Endothelial cell of umbilical vein (primary cell): ENCODE results near the gene NR2C2. TPM values are rescaled to one million over a fixed set of nuclear protein-coding genes. Genes with fewer than 3 reads are reported as not detected.

Experiments used
- BruUV-seq: library from RNA; stranded (reverse); fragments of 400-500 nt; replicated peaks from 2 replicates; lab custom pipeline; 2021; lab: Mats Ljungman, UMichigan
- CTCF ChIA-PET: fragments of 300-600, 350-600 bp; sonication (Branson Sonifier 250); formaldehyde crosslinking; loops from one replicate; lab custom pipeline; 2021; ENCODE audit warnings: antibody characterized with exemption, inconsistent platforms; lab: Charles Lee
- POLR2A ChIA-PET: fragments of 300-600, 350-600 bp; sonication (Branson Sonifier 250); formaldehyde crosslinking; loops from one replicate; lab custom pipeline; 2021; ENCODE audit warnings: antibody characterized with exemption, inconsistent platforms; lab: Charles Lee
- DNase-seq: peaks from one replicate; pipeline ENCODE4 v3.0.0-alpha.2; 2011; ENCODE audit warnings: low read depth, low spot score
- FAIRE-seq: peaks from 2 replicates; lab custom pipeline; 2011; peaks lifted over from hg19 to GRCh38; lab: Jason Lieb, UNC
- H2AFZ ChIP-seq: 2 replicates; pipeline ENCODE4 v1.6.0; 2012; ENCODE audit warnings: low read depth, low read length, control low read depth, inconsistent platforms
- H3K27ac ChIP-seq: 2 replicates; pipeline ENCODE4 v1.5.1; 2011; ENCODE audit warnings: low read depth, mild to moderate bottlenecking, control low read depth, low read length, moderate library complexity; ENCODE audit not compliant: insufficient read depth
- H3K27me3 ChIP-seq, 2 experiments: 2 replicates each; pipeline versions ENCODE4 v1.6.0 to v1.6.1; 2011; ENCODE audit warnings: low read length in 2 of 2, mixed read lengths in 1 of 2; ENCODE audit not compliant: control insufficient read depth in 2 of 2, insufficient read depth in 2 of 2
- H3K36me3 ChIP-seq, 2 experiments: 2 replicates in 1 of 2; 3 replicates in 1 of 2; pipeline ENCODE4 v1.5.1; 2011; ENCODE audit warnings: low read length in 2 of 2, mild to moderate bottlenecking in 1 of 2, moderate library complexity in 1 of 2; ENCODE audit not compliant: control insufficient read depth in 2 of 2, insufficient read depth in 2 of 2; ENCODE audit errors: extremely low read depth in 1 of 2
- H3K4me1 ChIP-seq: 3 replicates; pipeline ENCODE4 v1.5.1; 2011; ENCODE audit warnings: mild to moderate bottlenecking, low read length; ENCODE audit not compliant: control insufficient read depth, insufficient read depth; ENCODE audit errors: extremely low read depth
- H3K4me2 ChIP-seq: 2 replicates; pipeline ENCODE4 v1.6.1; 2011; ENCODE audit warnings: low read length, control low read depth, mixed read lengths; ENCODE audit not compliant: insufficient read depth
- H3K4me3 ChIP-seq, 3 experiments: fragments of 200-600 bp in 1 of 3; sonication (generic), shearing (Covaris generic) in 1 of 3; replicated peaks in 1 of 3; 2 replicates each; pipeline ENCODE4 v1.5.1; 2011 to 2016; ENCODE audit warnings: control low read depth in 3 of 3, low read length in 3 of 3, mild to moderate bottlenecking in 2 of 3, inconsistent platforms in 1 of 3, low read depth in 1 of 3, moderate library complexity in 1 of 3; ENCODE audit not compliant: insufficient read depth in 1 of 3
- H3K79me2 ChIP-seq: 2 replicates; pipeline ENCODE4 v1.6.0; 2012; ENCODE audit warnings: low read length, inconsistent platforms; ENCODE audit not compliant: control insufficient read depth, insufficient read depth
- H3K9ac ChIP-seq: replicated peaks from 2 replicates; pipeline ENCODE3; 2011; ENCODE audit warnings: low read length, control low read depth; ENCODE audit not compliant: insufficient read depth; ENCODE audit errors: extremely low read depth
- H3K9me1 ChIP-seq: replicated peaks from 3 replicates; pipeline ENCODE4 v1.6.0; 2011; ENCODE audit warnings: mild to moderate bottlenecking, low read length; ENCODE audit not compliant: control insufficient read depth, insufficient read depth; ENCODE audit errors: extremely low read depth
- H3K9me3 ChIP-seq: replicated peaks from 2 replicates; pipeline ENCODE4 v1.5.1; 2012; ENCODE audit warnings: low read length, inconsistent platforms; ENCODE audit not compliant: control insufficient read depth, insufficient read depth
- H4K20me1 ChIP-seq: replicated peaks from 2 replicates; pipeline ENCODE3; 2011; ENCODE audit warnings: mild to moderate bottlenecking, low read length; ENCODE audit not compliant: control insufficient read depth, insufficient read depth; ENCODE audit errors: extremely low read depth
- EZH2 ChIP-seq: IDR thresholded peaks from 2 replicates; pipeline ENCODE4 v1.6.1; 2012; ENCODE audit warnings: borderline replicate concordance, low read depth, mild to moderate bottlenecking, moderate library complexity, low read length, inconsistent platforms; ENCODE audit not compliant: severe bottlenecking
- FOS ChIP-seq: IDR thresholded peaks from 2 replicates; pipeline ENCODE4 v1.6.1; 2011; ENCODE audit warnings: mild to moderate bottlenecking, low read length, moderate library complexity, borderline replicate concordance; ENCODE audit not compliant: insufficient read depth
- GATA2 ChIP-seq: IDR thresholded peaks from 2 replicates; pipeline ENCODE4 v1.7.0; 2011; ENCODE audit warnings: low read depth, mild to moderate bottlenecking, moderate library complexity, mixed read lengths, low read length; ENCODE audit not compliant: insufficient read length, insufficient read depth
- JUN ChIP-seq: IDR thresholded peaks from 2 replicates; pipeline ENCODE4 v1.6.1; 2011; ENCODE audit warnings: borderline replicate concordance, low read depth; ENCODE audit not compliant: insufficient read length, insufficient read depth
- MYC ChIP-seq: IDR thresholded peaks from one replicate; pipeline ENCODE4 v1.6.1; 2011; ENCODE audit warnings: mild to moderate bottlenecking, low read depth, low read length
- POLR2A ChIP-seq: IDR thresholded peaks from 2 replicates; pipeline ENCODE4 v1.6.1; 2012; ENCODE audit warnings: low read depth, mild to moderate bottlenecking, control low read depth, low read length
- POLR2AphosphoS5 ChIP-seq: IDR thresholded peaks from 2 replicates; pipeline ENCODE4 v1.6.1; 2012; ENCODE audit warnings: low read depth, mild to moderate bottlenecking, control low read depth, low read length, moderate library complexity; ENCODE audit not compliant: insufficient read depth
- dilution Hi-C: fragments of 300-500 bp; cut with MboI; formaldehyde crosslinking; loops from one replicate; pipeline ENCODE4 v1.15.0; 2019; ENCODE audit warnings: low sequenced_read_pairs; ENCODE audit not compliant: extremely low pct_ligation_motif_present
- intact Hi-C: fragments of 100-400 bp; cut with micrococcal nuclease; formaldehyde crosslinking; loops from one replicate; pipeline ENCODE4 v1.10.0; 2022
- polyA plus RNA-seq, 4 experiments: library from polyadenylated mRNA; depleted of rRNA in 3 of 4; stranded (reverse) in 3 of 4; unstranded in 1 of 4; fragments of >200 nt; gene quantifications; 2 replicates each; pipeline versions ENCODE4 v1.2.1 to v1.2.3, GENCODE V29; 2011 to 2012; ENCODE audit warnings: missing spikeins in 1 of 4
- total RNA-seq: library from RNA; stranded (reverse); gene quantifications from 2 replicates; pipeline ENCODE4 v1.2.3, GENCODE V29; 2021
- TF ChIP-seq, protein P1 (sequence below): IDR thresholded peaks from 2 replicates; pipeline ENCODE4 v1.6.1; 2011; ENCODE audit not compliant: insufficient read depth, insufficient read length
- TF ChIP-seq, protein P2 (sequence below), 2 donors: IDR thresholded peaks; 1 replicate in 1 of 2; 2 replicates in 1 of 2; pipeline ENCODE4 v1.5.1; 2011; ENCODE audit warnings: low read length in 2 of 2, mild to moderate bottlenecking in 2 of 2, moderate library complexity in 2 of 2, control low read depth in 1 of 2, inconsistent platforms in 1 of 2, low read depth in 1 of 2; ENCODE audit not compliant: insufficient read depth in 1 of 2; ENCODE audit errors: extremely low read depth in 1 of 2

NR2C2 gene
- total and polyA plus RNA-seq, 2 donors (not counting 3 experiments of a cell fraction or from before 2014, with no cell fraction given), result 20.3 to 59.8 TPM

DNA sequence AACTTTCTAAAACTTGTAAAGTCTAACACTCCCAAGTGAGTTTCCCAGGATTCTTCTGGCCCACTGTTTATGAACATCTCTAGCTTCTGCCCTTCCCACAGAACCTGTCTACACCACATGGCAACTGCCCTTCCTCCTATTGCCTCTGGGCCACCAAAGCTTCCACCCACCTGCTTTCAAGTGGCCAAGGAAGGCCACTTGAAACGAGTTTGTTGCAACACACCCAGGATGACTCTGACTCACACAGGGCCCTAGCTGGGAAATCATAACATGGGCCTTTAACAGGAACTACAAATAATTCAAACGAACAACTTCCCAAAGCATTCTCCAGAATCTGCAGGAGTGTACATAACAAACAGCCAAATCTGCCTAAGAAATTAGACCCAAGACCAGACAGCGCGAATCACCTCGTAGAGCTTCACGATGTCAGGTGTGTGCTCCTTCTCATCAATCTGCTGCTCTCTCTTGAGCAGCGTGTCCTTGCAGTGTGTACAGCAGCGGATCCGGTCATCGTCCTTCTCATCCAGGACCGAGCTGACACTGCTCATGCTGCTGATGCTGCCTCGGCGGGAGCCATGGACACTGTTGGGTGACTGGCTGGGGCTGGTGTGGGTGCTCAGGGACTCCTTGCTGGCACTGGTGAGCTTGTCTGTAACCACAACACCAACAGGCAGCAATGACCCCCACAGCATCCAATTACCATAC lies 134.7 kb downstream of the NR2C2 start:
- BruUV-seq, result no TSS peak
- dilution Hi-C loops, result no loop called here
- H3K4me3 ChIP-seq, result no peak overlapping the region
- H2AFZ ChIP-seq, result no peak overlapping the region
- no peak for FAIRE-seq
- intact Hi-C loops, result no loop called here
- H4K20me1 ChIP-seq, result no peaks in the 10 kb centered on the region
- ChIA-PET CTCF (interaction anchor here (1.2 kb wide), 1 partner anchor 8 kb away, joined by 3 read pairs; no protein-coding TSS in a partner anchor), POLR2A (no interaction called here)
- H3K9me3 ChIP-seq, result no peaks in the 10 kb centered on the region
- no peak for DNase-seq
- no peak overlapping the region for H3K27ac ChIP-seq
- no peaks in the 10 kb centered on the region for H3K79me2 ChIP-seq
- TF ChIP-seq POLR2A (no peak), POLR2AphosphoS5 (no peak), GATA2 (no peak), JUN (no peak), MYC (no peak), EZH2 (no peak), FOS (no peak)
- TF ChIP-seq, protein P1, sequence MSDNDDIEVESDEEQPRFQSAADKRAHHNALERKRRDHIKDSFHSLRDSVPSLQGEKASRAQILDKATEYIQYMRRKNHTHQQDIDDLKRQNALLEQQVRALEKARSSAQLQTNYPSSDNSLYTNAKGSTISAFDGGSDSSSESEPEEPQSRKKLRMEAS, result no peak
- TF ChIP-seq, protein P2, sequence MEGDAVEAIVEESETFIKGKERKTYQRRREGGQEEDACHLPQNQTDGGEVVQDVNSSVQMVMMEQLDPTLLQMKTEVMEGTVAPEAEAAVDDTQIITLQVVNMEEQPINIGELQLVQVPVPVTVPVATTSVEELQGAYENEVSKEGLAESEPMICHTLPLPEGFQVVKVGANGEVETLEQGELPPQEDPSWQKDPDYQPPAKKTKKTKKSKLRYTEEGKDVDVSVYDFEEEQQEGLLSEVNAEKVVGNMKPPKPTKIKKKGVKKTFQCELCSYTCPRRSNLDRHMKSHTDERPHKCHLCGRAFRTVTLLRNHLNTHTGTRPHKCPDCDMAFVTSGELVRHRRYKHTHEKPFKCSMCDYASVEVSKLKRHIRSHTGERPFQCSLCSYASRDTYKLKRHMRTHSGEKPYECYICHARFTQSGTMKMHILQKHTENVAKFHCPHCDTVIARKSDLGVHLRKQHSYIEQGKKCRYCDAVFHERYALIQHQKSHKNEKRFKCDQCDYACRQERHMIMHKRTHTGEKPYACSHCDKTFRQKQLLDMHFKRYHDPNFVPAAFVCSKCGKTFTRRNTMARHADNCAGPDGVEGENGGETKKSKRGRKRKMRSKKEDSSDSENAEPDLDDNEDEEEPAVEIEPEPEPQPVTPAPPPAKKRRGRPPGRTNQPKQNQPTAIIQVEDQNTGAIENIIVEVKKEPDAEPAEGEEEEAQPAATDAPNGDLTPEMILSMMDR (IDR thresholded peaks at IDR 0.05; ENCODE audit: extremely low read depth in 1 of 2, insufficient read depth in 1 of 2, low read depth in 1 of 2, low read length in 2 of 2), result no peak
- H3K27me3 ChIP-seq, result no peaks in the 10 kb centered on the region
- H3K4me2 ChIP-seq, result no peak overlapping the region
- no peaks in the 10 kb centered on the region for H3K9me1 ChIP-seq
- no peak overlapping the region for H3K9ac ChIP-seq
- H3K4me1 ChIP-seq, result no peaks in the 10 kb centered on the region
- H3K36me3 ChIP-seq, result peaks cover 21 to 42% of the 10 kb centered on the region in 2 experiments
